22Rv1 (cell line): ENCODE results near the gene ASB2.

Source experiments
- ZFX ChIP-seq: fragments of 450-650 bp; IDR thresholded peaks from 2 replicates; pipeline ENCODE4 v1.6.1; 2017; ENCODE audit warnings: antibody characterized with exemption, borderline replicate concordance
- TF ChIP-seq, protein P1 (sequence below): fragments of 450-650 bp; IDR thresholded peaks from 2 replicates; pipeline ENCODE4 v1.5.1; 2017; ENCODE audit warnings: mild to moderate bottlenecking

DNA sequence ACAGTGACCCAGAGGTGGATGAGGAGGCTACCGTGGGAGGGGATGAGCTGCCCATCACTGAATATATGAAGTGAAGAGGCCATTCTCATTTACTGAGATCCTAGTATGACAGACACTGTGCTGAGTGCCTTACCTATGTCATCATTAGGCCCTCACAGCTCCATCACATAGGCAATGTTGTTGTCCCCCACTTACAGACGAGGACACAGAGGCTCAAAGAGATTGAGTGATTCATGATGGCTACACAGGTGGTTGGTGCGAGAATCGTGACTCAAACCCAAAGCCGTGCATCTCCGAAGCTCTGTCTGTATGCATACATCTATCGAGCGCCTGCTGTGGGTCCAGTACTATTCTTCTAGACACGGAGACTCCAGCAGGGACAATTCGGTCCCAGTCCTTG, 14.8 kb upstream of the ASB2 start:
- TF ChIP-seq, protein P1, sequence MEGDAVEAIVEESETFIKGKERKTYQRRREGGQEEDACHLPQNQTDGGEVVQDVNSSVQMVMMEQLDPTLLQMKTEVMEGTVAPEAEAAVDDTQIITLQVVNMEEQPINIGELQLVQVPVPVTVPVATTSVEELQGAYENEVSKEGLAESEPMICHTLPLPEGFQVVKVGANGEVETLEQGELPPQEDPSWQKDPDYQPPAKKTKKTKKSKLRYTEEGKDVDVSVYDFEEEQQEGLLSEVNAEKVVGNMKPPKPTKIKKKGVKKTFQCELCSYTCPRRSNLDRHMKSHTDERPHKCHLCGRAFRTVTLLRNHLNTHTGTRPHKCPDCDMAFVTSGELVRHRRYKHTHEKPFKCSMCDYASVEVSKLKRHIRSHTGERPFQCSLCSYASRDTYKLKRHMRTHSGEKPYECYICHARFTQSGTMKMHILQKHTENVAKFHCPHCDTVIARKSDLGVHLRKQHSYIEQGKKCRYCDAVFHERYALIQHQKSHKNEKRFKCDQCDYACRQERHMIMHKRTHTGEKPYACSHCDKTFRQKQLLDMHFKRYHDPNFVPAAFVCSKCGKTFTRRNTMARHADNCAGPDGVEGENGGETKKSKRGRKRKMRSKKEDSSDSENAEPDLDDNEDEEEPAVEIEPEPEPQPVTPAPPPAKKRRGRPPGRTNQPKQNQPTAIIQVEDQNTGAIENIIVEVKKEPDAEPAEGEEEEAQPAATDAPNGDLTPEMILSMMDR = no peak
- TF ChIP-seq ZFX = no peak
